MM.1S (cell line): Measurements from ENCODE around the gene NINJ2.
A peak's percentile ranks its signal among the peaks of the same experiment; 100 is the strongest.
"Not testable (repeated sequence)": the region's sequence is repeated elsewhere in the genome, so short reads cannot be mapped to it uniquely, and the experiment has no call there.

Source experiments
- DNase-seq: peaks from one replicate; pipeline ENCODE4 v3.0.0-alpha.2; 2015
- H2AFZ ChIP-seq: fragments of 300-600 bp; sonication (generic); 2 replicates; pipeline ENCODE4 v1.6.0; 2016; ENCODE audit warnings: antibody characterized with exemption, low read length
- H3F3A ChIP-seq: fragments of 300-600 bp; sonication (generic); 2 replicates; pipeline ENCODE4 v1.6.1; 2016; ENCODE audit warnings: mild to moderate bottlenecking, antibody characterized with exemption, low read length, moderate library complexity, mixed read lengths; ENCODE audit not compliant: insufficient read depth
- H3K27ac ChIP-seq: fragments of 300-600 bp; sonication (generic); 2 replicates; pipeline ENCODE4 v1.5.1; 2016; ENCODE audit warnings: mild to moderate bottlenecking, low read length
- H3K27me3 ChIP-seq: fragments of 300-600 bp; sonication (generic); replicated peaks from 2 replicates; pipeline ENCODE4 v1.6.0; 2016; ENCODE audit warnings: low read length; ENCODE audit not compliant: insufficient read depth
- H3K36me3 ChIP-seq: fragments of 300-600 bp; sonication (generic); replicated peaks from 2 replicates; pipeline ENCODE4 v1.6.1; 2016; ENCODE audit warnings: mild to moderate bottlenecking, low read length, mixed read lengths; ENCODE audit not compliant: insufficient read depth
- H3K4me1 ChIP-seq: fragments of 300-600 bp; sonication (generic); 2 replicates; pipeline ENCODE4 v1.6.1; 2016; ENCODE audit warnings: low read length, mixed read lengths
- H3K4me2 ChIP-seq: fragments of 300-600 bp; sonication (generic); 2 replicates; pipeline ENCODE4 v1.6.0; 2016; ENCODE audit warnings: low read depth, low read length
- H3K4me3 ChIP-seq: fragments of 300-600 bp; sonication (generic); 2 replicates; pipeline ENCODE4 v1.5.1; 2016; ENCODE audit warnings: low read length, mixed read lengths
- H3K79me2 ChIP-seq: fragments of 300-600 bp; sonication (generic); 2 replicates; pipeline ENCODE4 v1.6.1; 2016; ENCODE audit warnings: mixed run types, low read length, mixed read lengths
- H3K9ac ChIP-seq: fragments of 300-600 bp; sonication (generic); 2 replicates; pipeline ENCODE4 v1.6.1; 2016; ENCODE audit warnings: low read length, mixed read lengths
- H3K9me2 ChIP-seq: fragments of 300-600 bp; sonication (generic); replicated peaks from 2 replicates; pipeline ENCODE4 v1.6.1; 2016; ENCODE audit warnings: mild to moderate bottlenecking, low read length, mixed read lengths; ENCODE audit not compliant: insufficient read depth
- H3K9me3 ChIP-seq: fragments of 300-600 bp; sonication (generic); replicated peaks from 2 replicates; pipeline ENCODE4 v1.6.1; 2016; ENCODE audit warnings: mild to moderate bottlenecking, low read length, mixed read lengths; ENCODE audit not compliant: insufficient read depth
- H4K20me1 ChIP-seq: fragments of 300-600 bp; sonication (generic); 2 replicates; pipeline ENCODE4 v1.6.1; 2016; ENCODE audit warnings: mild to moderate bottlenecking, low read length, moderate library complexity, mixed read lengths; ENCODE audit not compliant: insufficient read depth
- EZH2 ChIP-seq: fragments of 300-600 bp; sonication (generic); optimal IDR thresholded peaks from 2 replicates; pipeline ENCODE3; 2017; ENCODE audit warnings: low read depth, mild to moderate bottlenecking, antibody characterized with exemption, low read length, mixed read lengths
- EZH2phosphoT487 ChIP-seq: fragments of 300-600 bp; sonication (generic); IDR thresholded peaks from 2 replicates; pipeline ENCODE4 v1.6.1; 2018; ENCODE audit warnings: antibody characterized with exemption, low read length
- TF ChIP-seq, protein P1 (sequence below): fragments of 300-600 bp; sonication (generic); IDR thresholded peaks from 2 replicates; pipeline ENCODE4 v1.5.1; 2016; ENCODE audit warnings: antibody characterized with exemption, low read length, mixed read lengths

The NINJ2 gene

GRCh38 chr12:578748-579419 is 84.4 kb downstream of the NINJ2 start:
- no peaks in the 10 kb centered on the region for H3K79me2 ChIP-seq
- no peaks in the 10 kb centered on the region for H3F3A ChIP-seq
- no peak for DNase-seq
- no peak for TF ChIP-seq EZH2
- TF ChIP-seq, protein P1, sequence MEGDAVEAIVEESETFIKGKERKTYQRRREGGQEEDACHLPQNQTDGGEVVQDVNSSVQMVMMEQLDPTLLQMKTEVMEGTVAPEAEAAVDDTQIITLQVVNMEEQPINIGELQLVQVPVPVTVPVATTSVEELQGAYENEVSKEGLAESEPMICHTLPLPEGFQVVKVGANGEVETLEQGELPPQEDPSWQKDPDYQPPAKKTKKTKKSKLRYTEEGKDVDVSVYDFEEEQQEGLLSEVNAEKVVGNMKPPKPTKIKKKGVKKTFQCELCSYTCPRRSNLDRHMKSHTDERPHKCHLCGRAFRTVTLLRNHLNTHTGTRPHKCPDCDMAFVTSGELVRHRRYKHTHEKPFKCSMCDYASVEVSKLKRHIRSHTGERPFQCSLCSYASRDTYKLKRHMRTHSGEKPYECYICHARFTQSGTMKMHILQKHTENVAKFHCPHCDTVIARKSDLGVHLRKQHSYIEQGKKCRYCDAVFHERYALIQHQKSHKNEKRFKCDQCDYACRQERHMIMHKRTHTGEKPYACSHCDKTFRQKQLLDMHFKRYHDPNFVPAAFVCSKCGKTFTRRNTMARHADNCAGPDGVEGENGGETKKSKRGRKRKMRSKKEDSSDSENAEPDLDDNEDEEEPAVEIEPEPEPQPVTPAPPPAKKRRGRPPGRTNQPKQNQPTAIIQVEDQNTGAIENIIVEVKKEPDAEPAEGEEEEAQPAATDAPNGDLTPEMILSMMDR: no peak
- TF ChIP-seq EZH2phosphoT487: no peak
- H3K36me3 ChIP-seq: no peaks in the 10 kb centered on the region
- no peak overlapping the region for H3K9ac ChIP-seq
- no peak overlapping the region for H3K4me3 ChIP-seq
- no peaks in the 10 kb centered on the region for H3K27me3 ChIP-seq
- H3K27ac ChIP-seq: no peak overlapping the region
- no peaks in the 10 kb centered on the region for H3K9me3 ChIP-seq
- H2AFZ ChIP-seq: no peak overlapping the region
- H3K4me1 ChIP-seq: peaks cover 4% of the 10 kb centered on the region; the same call in 1 of the 2 replicates
- no peaks in the 10 kb centered on the region for H3K9me2 ChIP-seq
- H4K20me1 ChIP-seq: no peaks in the 10 kb centered on the region
- H3K4me2 ChIP-seq: no peak overlapping the region

- not testable (repeated sequence) for H4K20me1 ChIP-seq, H3K9me3 ChIP-seq, DNase-seq, H3K4me2 ChIP-seq, H3K4me3 ChIP-seq, H3K36me3 ChIP-seq, H2AFZ ChIP-seq, H3K27ac ChIP-seq, H3K9me2 ChIP-seq, H3F3A ChIP-seq, H3K9ac ChIP-seq, H3K4me1 ChIP-seq, H3K79me2 ChIP-seq, H3K27me3 ChIP-seq
Observed at GRCh38 chr12:577994-578747, 85.1 kb downstream of the NINJ2 start.

- Histone ChIP-seq H3K9me3 (no peaks in the 10 kb centered on the region), H3K4me2 (peak overlapping the region; percentile 35; the same call in 1 of the 2 replicates), H3K27me3 (no peaks in the 10 kb centered on the region), H3K36me3 (no peaks in the 10 kb centered on the region), H3K27ac (no peak overlapping the region), H3K4me1 (peaks cover 4% of the 10 kb centered on the region; the same call in 1 of the 2 replicates), H3K9ac (no peak overlapping the region; the same call in 1 of the 2 replicates), H4K20me1 (no peaks in the 10 kb centered on the region), H3K4me3 (no peak overlapping the region), H2AFZ (peak overlapping the region; percentile 89), H3K79me2 (no peaks in the 10 kb centered on the region), H3F3A (no peaks in the 10 kb centered on the region), H3K9me2 (no peaks in the 10 kb centered on the region)
- DNase-seq: no peak
- TF ChIP-seq EZH2: no peak
- TF ChIP-seq EZH2phosphoT487: no peak
- TF ChIP-seq, protein P1: no peak
Observed at GRCh38 chr12:576615-577110, 86.6 kb downstream of the NINJ2 start.
